DOHH2 (cell line): ENCODE results near the gene LAMA3.

Experiments used
- EZH2phosphoT487 ChIP-seq: fragments of 200-600 bp; sonication (generic); IDR thresholded peaks from 2 replicates; pipeline ENCODE4 v1.6.1; 2017; ENCODE audit warnings: borderline replicate concordance, mild to moderate bottlenecking, antibody characterized with exemption, low read length, moderate library complexity, mixed read lengths
- TF ChIP-seq, protein P1 (sequence below): fragments of 200-600 bp; sonication (generic); IDR thresholded peaks from one replicate; pipeline ENCODE4 v1.5.1; 2014; ENCODE audit warnings: antibody characterized with exemption, mild to moderate bottlenecking, low read depth, low read length; ENCODE audit not compliant: poor library complexity, severe bottlenecking

DNA sequence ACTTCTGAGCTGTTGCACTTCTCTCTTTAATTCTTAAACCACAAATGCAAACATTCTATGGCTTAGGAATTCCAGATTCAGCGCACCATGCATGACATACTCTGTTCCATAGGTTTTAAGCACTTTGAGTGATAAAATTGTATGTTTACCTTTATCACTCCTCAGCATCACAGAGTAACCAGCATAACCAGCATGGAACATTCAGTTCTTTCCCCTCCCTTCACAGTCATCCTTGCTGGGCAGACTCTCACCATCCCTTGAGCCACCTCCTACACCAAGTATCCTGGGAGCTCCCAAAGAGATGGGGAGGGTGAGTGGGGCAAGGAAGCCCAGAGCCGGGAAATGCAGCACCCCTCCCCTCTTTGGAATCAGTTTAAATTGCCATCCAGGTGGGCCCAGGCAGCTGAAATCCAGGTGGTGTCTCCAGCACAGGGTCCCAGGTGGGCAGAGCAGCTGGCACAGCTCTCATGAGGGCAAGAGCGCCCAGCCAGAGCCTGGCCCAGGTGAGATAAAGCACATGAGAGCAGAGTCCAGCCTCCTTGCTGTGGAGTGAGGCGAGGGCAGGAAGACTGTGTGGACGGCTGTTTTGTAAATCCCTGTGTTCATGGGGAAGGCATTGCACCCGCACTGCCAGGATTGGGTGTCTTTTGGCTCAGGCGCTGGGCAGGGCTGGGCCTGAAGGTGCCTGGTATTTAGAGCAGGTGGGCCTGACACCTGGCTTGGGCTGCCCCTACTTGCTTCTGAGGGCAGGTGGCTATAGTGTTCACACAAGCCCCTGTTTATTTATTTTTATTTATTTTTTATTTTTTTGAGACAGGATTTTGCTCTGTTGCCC, 36.8 kb downstream of the LAMA3 start:
- TF ChIP-seq, protein P1, sequence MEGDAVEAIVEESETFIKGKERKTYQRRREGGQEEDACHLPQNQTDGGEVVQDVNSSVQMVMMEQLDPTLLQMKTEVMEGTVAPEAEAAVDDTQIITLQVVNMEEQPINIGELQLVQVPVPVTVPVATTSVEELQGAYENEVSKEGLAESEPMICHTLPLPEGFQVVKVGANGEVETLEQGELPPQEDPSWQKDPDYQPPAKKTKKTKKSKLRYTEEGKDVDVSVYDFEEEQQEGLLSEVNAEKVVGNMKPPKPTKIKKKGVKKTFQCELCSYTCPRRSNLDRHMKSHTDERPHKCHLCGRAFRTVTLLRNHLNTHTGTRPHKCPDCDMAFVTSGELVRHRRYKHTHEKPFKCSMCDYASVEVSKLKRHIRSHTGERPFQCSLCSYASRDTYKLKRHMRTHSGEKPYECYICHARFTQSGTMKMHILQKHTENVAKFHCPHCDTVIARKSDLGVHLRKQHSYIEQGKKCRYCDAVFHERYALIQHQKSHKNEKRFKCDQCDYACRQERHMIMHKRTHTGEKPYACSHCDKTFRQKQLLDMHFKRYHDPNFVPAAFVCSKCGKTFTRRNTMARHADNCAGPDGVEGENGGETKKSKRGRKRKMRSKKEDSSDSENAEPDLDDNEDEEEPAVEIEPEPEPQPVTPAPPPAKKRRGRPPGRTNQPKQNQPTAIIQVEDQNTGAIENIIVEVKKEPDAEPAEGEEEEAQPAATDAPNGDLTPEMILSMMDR, result no peak
- no peak for TF ChIP-seq EZH2phosphoT487
